IMR-90 (cell line): ENCODE measurements around the gene INPP5A. TPM values are rescaled to one million over a fixed set of nuclear protein-coding genes. Genes with fewer than 3 reads are reported as not detected.
A peak's percentile ranks its signal among the peaks of the same experiment; 100 is the strongest.

ENCODE experiments used
- ATAC-seq: fragments of 200-7000 bp; cut with Tn5 transposase; 2 replicates; pipeline ENCODE4 v1.9.1; 2020; ENCODE audit warnings: low read depth, mild to moderate bottlenecking, moderate library complexity
- BruUV-seq: library from RNA; stranded (reverse); fragments of 400-500 nt; replicated peaks from 2 replicates; lab custom pipeline; 2021; lab: Mats Ljungman, UMichigan
- CTCF ChIA-PET: fragments of 300-600 bp; formaldehyde crosslinking; extraction: SDS; loops from one replicate; lab custom pipeline; 2021; ENCODE audit warnings: antibody characterized with exemption; lab: Yijun Ruan, JAX
- POLR2A ChIA-PET: fragments of 300-600 bp; sonication (Branson Sonifier 250); formaldehyde crosslinking; loops from one replicate; lab custom pipeline; 2022; ENCODE audit warnings: antibody characterized with exemption; ENCODE audit not compliant: unreplicated experiment; lab: Charles Lee
- DNase-seq: peaks from one replicate; pipeline ENCODE4 v3.0.0; 2013
- H2AFZ ChIP-seq: replicated peaks from 2 replicates; pipeline ENCODE3; 2013; ENCODE audit warnings: low read length, mild to moderate bottlenecking; ENCODE audit not compliant: poor library complexity
- H2AK5ac ChIP-seq: 2 replicates; pipeline ENCODE4 v1.6.1; 2013; ENCODE audit warnings: low read depth, low read length, inconsistent platforms
- H2AK9ac ChIP-seq: replicated peaks from 2 replicates; pipeline ENCODE3; 2013; ENCODE audit warnings: mild to moderate bottlenecking, low read depth, low read length, moderate library complexity; ENCODE audit not compliant: poor library complexity
- H2BK120ac ChIP-seq: 2 replicates; pipeline ENCODE4 v1.6.1; 2013; ENCODE audit warnings: low read depth, low read length, inconsistent platforms
- H2BK15ac ChIP-seq: 3 replicates; pipeline ENCODE4 v1.6.1; 2013; ENCODE audit warnings: low read depth, low read length, inconsistent platforms
- H2BK20ac ChIP-seq: 2 replicates; pipeline ENCODE4 v1.6.1; 2013; ENCODE audit warnings: low read depth, mild to moderate bottlenecking, inconsistent platforms, low read length, moderate library complexity
- H2BK5ac ChIP-seq: 2 replicates; pipeline ENCODE4 v1.6.1; 2013; ENCODE audit warnings: mild to moderate bottlenecking, low read depth, low read length, inconsistent platforms; ENCODE audit not compliant: poor library complexity, severe bottlenecking
- H3K14ac ChIP-seq: replicated peaks from 2 replicates; pipeline ENCODE4 v1.6.1; 2013; ENCODE audit warnings: low read depth, low read length, inconsistent platforms
- H3K18ac ChIP-seq: 2 replicates; pipeline ENCODE4 v1.6.1; 2013; ENCODE audit warnings: low read depth, low read length, control low read depth
- H3K23ac ChIP-seq: 2 replicates; pipeline ENCODE4 v1.6.1; 2013; ENCODE audit warnings: low read depth, low read length, inconsistent platforms
- H3K27ac ChIP-seq: 2 replicates; pipeline ENCODE4 v1.5.1; 2013; ENCODE audit warnings: mild to moderate bottlenecking, control low read depth, low read length; ENCODE audit not compliant: insufficient read depth
- H3K27me3 ChIP-seq: 2 replicates; pipeline ENCODE4 v1.6.1; 2013; ENCODE audit warnings: low read length; ENCODE audit not compliant: control insufficient read depth, insufficient read depth
- H3K36me3 ChIP-seq: 2 replicates; pipeline ENCODE4 v1.6.1; 2013; ENCODE audit warnings: low read length, mixed read lengths; ENCODE audit not compliant: control insufficient read depth, insufficient read depth
- H3K4ac ChIP-seq: 2 replicates; pipeline ENCODE4 v1.6.1; 2013; ENCODE audit warnings: low read depth, low read length, inconsistent platforms
- H3K4me1 ChIP-seq: 2 replicates; pipeline ENCODE4 v1.6.1; 2013; ENCODE audit warnings: low read length, mixed read lengths; ENCODE audit not compliant: control insufficient read depth, insufficient read depth
- H3K4me2 ChIP-seq: 2 replicates; pipeline ENCODE4 v1.6.1; 2013; ENCODE audit warnings: low read depth, mild to moderate bottlenecking, control low read depth, low read length, moderate library complexity
- H3K4me3 ChIP-seq: 2 replicates; pipeline ENCODE4 v1.5.1; 2013; ENCODE audit warnings: low read depth, mild to moderate bottlenecking, control low read depth, low read length, moderate library complexity; ENCODE audit not compliant: insufficient read depth
- H3K56ac ChIP-seq: 2 replicates; pipeline ENCODE4 v1.6.1; 2013; ENCODE audit warnings: low read length, inconsistent platforms; ENCODE audit not compliant: insufficient read depth; ENCODE audit errors: extremely low read depth
- H3K79me1 ChIP-seq, 2 experiments: 2 replicates each; pipeline ENCODE4 v1.6.1; 2013; ENCODE audit warnings: low read length in 2 of 2, inconsistent platforms in 1 of 2, low read depth in 1 of 2
- H3K9ac ChIP-seq: 2 replicates; pipeline ENCODE4 v1.6.1; 2013; ENCODE audit warnings: low read depth, low read length, control low read depth
- H3K9me1 ChIP-seq: 2 replicates; pipeline ENCODE4 v1.6.1; 2013; ENCODE audit warnings: low read length, inconsistent platforms; ENCODE audit not compliant: insufficient read depth
- H3K9me3 ChIP-seq: 2 replicates; pipeline ENCODE4 v1.6.1; 2013; ENCODE audit warnings: low read length; ENCODE audit not compliant: control insufficient read depth, insufficient read depth
- H4K20me1 ChIP-seq: 2 replicates; pipeline ENCODE4 v1.6.1; 2013; ENCODE audit warnings: low read length, inconsistent platforms; ENCODE audit not compliant: insufficient read depth
- H4K5ac ChIP-seq: 2 replicates; pipeline ENCODE4 v1.6.1; 2013; ENCODE audit warnings: mild to moderate bottlenecking, low read depth, low read length, control low read depth
- H4K8ac ChIP-seq, 2 experiments: 2 replicates each; pipeline ENCODE4 v1.6.1; 2013; ENCODE audit warnings: low read depth in 2 of 2, low read length in 2 of 2, control low read depth in 1 of 2, inconsistent platforms in 1 of 2
- H4K91ac ChIP-seq: 2 replicates; pipeline ENCODE4 v1.6.1; 2013; ENCODE audit warnings: low read depth, low read length, inconsistent platforms; ENCODE audit not compliant: insufficient read depth
- CHD1 ChIP-seq: IDR thresholded peaks from 2 replicates; pipeline ENCODE4 v1.6.1; 2012; ENCODE audit warnings: low read depth, low read length, improper control_type of control experiment
- WGBS, 2 experiments: methylation state at CpG; one replicate each; pipeline versions ENCODE4 v1.1.5 to v1.1.7; 2013; ENCODE audit warnings: missing lambda C conversion rate in 2 of 2; ENCODE audit not compliant: insufficient read length in 1 of 2; ENCODE audit errors: extremely low coverage in 2 of 2; 5-methylcytosine and 5-hydroxymethylcytosine counted together
- dilution Hi-C: fragments of 300-500 bp; cut with HindIII; formaldehyde crosslinking; loops from one replicate; pipeline ENCODE4 v1.14.3; 2018; ENCODE audit warnings: low sequenced_read_pairs; ENCODE audit not compliant: unreplicated experiment
- in situ Hi-C: fragments of 300-500 bp; cut with MboI; formaldehyde crosslinking; loops from 3 replicates; pipeline ENCODE4 v1.14.3; 2019; ENCODE audit warnings: low sequenced_read_pairs, inconsistent platforms, mixed read lengths
- intact Hi-C: fragments of 100-400 bp; cut with micrococcal nuclease; formaldehyde crosslinking; loops from 2 replicates; pipeline ENCODE4 v1.10.0; 2022
- polyA plus RNA-seq, 3 experiments: library from polyadenylated mRNA; depleted of rRNA; stranded (reverse); fragments of >200 nt; gene quantifications; 2 replicates each; pipeline ENCODE4 v1.2.3, GENCODE V29; 2012; ENCODE audit warnings: low replicate concordance in 1 of 3
- total RNA-seq: library from RNA; depleted of rRNA; stranded (reverse); fragments of >200 nt; gene quantifications from 2 replicates; pipeline ENCODE4 v1.2.3, GENCODE V29; 2012

Gene INPP5A
- total and polyA plus RNA-seq, 2 of the 4 experiments (the other 2 are of a cell fraction), result 21.4 to 36.7 TPM

- Histone ChIP-seq H3K27me3 (no peaks in the 10 kb centered on the region; the same call in 1 of the 2 replicates), H3K4me3 (no peak overlapping the region), H2BK120ac (no peak overlapping the region), H2BK5ac (no peak overlapping the region), H2BK20ac (no peak overlapping the region), H3K56ac (no peak overlapping the region), H4K8ac (no peak overlapping the region), H3K27ac (no peak overlapping the region), H4K20me1 (peaks cover 93% of the 10 kb centered on the region), H3K4me2 (no peak overlapping the region), H3K9me3 (no peaks in the 10 kb centered on the region), H4K5ac (no peak overlapping the region), H3K9me1 (peaks cover 28% of the 10 kb centered on the region), H3K18ac (no peak overlapping the region), H4K91ac (no peak overlapping the region), H3K9ac (no peak overlapping the region), H3K4ac (no peak overlapping the region), H3K14ac (no peak overlapping the region), H3K23ac (no peak overlapping the region), H3K79me1 (peaks cover 27 to 80% of the 10 kb centered on the region in 2 experiments), H2BK15ac (no peak overlapping the region), H2AK5ac (no peak overlapping the region), H2AK9ac (peak overlapping the region; percentile 35), H3K4me1 (peaks cover 12% of the 10 kb centered on the region), H3K36me3 (no peaks in the 10 kb centered on the region), H2AFZ (no peak overlapping the region)
- dilution Hi-C loops, result no loop called here
- 97% methylated on average over 10 of the region's 11 CpGs; no CpG with 5 or more reads in 1 of the 2 experiments for WGBS, 2 experiments
- ATAC-seq (no peak), DNase-seq (no peak)
- TF ChIP-seq CHD1, result no peak
- ChIA-PET POLR2A (no interaction called here), CTCF (no interaction called here)
- intact Hi-C loops, result no loop called here
- in situ Hi-C loops, result no loop called here
- BruUV-seq, result no TSS peak
Observed at GRCh38 chr10:132587175-132587574, 49.6 kb downstream of the INPP5A start.
